Lower leg skin (tissue), 3 donors: Measurements from ENCODE around the gene ZNF134.

Source experiments
- CTCF ChIP-seq, 3 donors: fragments of 450-650 bp; IDR thresholded peaks; one replicate each; pipeline ENCODE4 v1.5.1; 2016; ENCODE audit warnings: antibody characterized with exemption in 3 of 3, mild to moderate bottlenecking in 3 of 3, moderate library complexity in 2 of 3
- POLR2A ChIP-seq, 2 donors: fragments of 450-650 bp; IDR thresholded peaks; one replicate each; pipeline ENCODE4 v1.6.1; 2016 to 2017; ENCODE audit warnings: antibody characterized with exemption in 2 of 2, mild to moderate bottlenecking in 1 of 2, moderate library complexity in 1 of 2

GRCh38 chr19:57637379-57637778 lies 23.3 kb downstream of the ZNF134 start:
- no peak for TF ChIP-seq CTCF (IDR thresholded peaks at IDR 0.05)
- TF ChIP-seq POLR2A (IDR thresholded peaks at IDR 0.05): no peak
